HepG2 (cell line): Measurements from ENCODE around the gene STEAP2. TPM values are rescaled to one million over a fixed set of nuclear protein-coding genes. Genes with fewer than 3 reads are reported as not detected.

Experiments used
- ATAC-seq: fragments of 200-7000 bp; cut with Tn5 transposase; 3 replicates; pipeline ENCODE4 v1.9.1; 2020; ENCODE audit warnings: mild to moderate bottlenecking, moderate library complexity
- BruUV-seq: library from RNA; stranded (reverse); fragments of 400-500 nt; replicated peaks from 2 replicates; lab custom pipeline; 2021; lab: Mats Ljungman, UMichigan
- CTCF ChIA-PET: fragments of 300-600 bp; formaldehyde crosslinking; extraction: SDS; loops from one replicate; lab custom pipeline; 2021; ENCODE audit warnings: low total read pairs, inconsistent platforms, low intra/inter-chr PET ratio; lab: Yijun Ruan, JAX
- POLR2A ChIA-PET: fragments of 350-600 bp; sonication (Branson Sonifier 250); formaldehyde crosslinking; loops from one replicate; lab custom pipeline; 2020; ENCODE audit warnings: antibody characterized with exemption, inconsistent platforms; lab: Yijun Ruan, JAX
- DNase-seq: peaks from one replicate; pipeline ENCODE4 v3.0.0-alpha.2; 2015; ENCODE audit warnings: low spot score
- FAIRE-seq: peaks from 3 replicates; lab custom pipeline; 2011; peaks lifted over from hg19 to GRCh38; lab: Jason Lieb, UNC
- H2AFZ ChIP-seq: one replicate; pipeline ENCODE4 v1.6.1; 2011; ENCODE audit warnings: low read length, inconsistent platforms
- H3K27ac ChIP-seq: fragments of 300-600 bp; 3 replicates; pipeline ENCODE4 v1.8.0; 2011; ENCODE audit warnings: mixed run types, mild to moderate bottlenecking, mixed read lengths, low read length, inconsistent platforms; ENCODE audit not compliant: insufficient read depth; ENCODE audit errors: extremely low read length
- H3K27me3 ChIP-seq, 2 experiments: fragments of 200-600 bp in 1 of 2; 2 replicates in 1 of 2; 3 replicates in 1 of 2; pipeline versions ENCODE4 v1.6.0 to v1.8.0; 2011; ENCODE audit warnings: low read length in 2 of 2, mild to moderate bottlenecking in 2 of 2, moderate library complexity in 2 of 2, inconsistent platforms in 1 of 2; ENCODE audit not compliant: insufficient read depth in 2 of 2, control insufficient read depth in 1 of 2
- H3K36me3 ChIP-seq, 2 experiments: fragments of 200-600 bp in 1 of 2; replicated peaks in 1 of 2; 2 replicates in 1 of 2; 3 replicates in 1 of 2; pipeline versions ENCODE4 v1.5.1 to v1.8.0; 2011; ENCODE audit warnings: low read length in 2 of 2, inconsistent platforms in 1 of 2; ENCODE audit not compliant: insufficient read depth in 2 of 2, control insufficient read depth in 1 of 2
- H3K4me1 ChIP-seq: 2 replicates; pipeline ENCODE4 v1.5.1; 2012; ENCODE audit warnings: low read length, inconsistent platforms; ENCODE audit not compliant: insufficient read depth
- H3K4me2 ChIP-seq: 2 replicates; pipeline ENCODE4 v1.6.0; 2011; ENCODE audit warnings: low read depth, low read length, inconsistent platforms
- H3K4me3 ChIP-seq, 3 experiments: fragments of 200-600 bp in 1 of 3; sonication (generic), shearing (Covaris generic) in 1 of 3; replicated peaks in 1 of 3; 2 replicates each; pipeline ENCODE4 v1.5.1; 2011 to 2016; ENCODE audit warnings: low read length in 3 of 3, inconsistent platforms in 2 of 3, low read depth in 2 of 3, mild to moderate bottlenecking in 2 of 3, control low read depth in 1 of 3, mixed read lengths in 1 of 3; ENCODE audit not compliant: insufficient read depth in 1 of 3
- H3K79me2 ChIP-seq: one replicate; pipeline ENCODE4 v1.6.1; 2011; ENCODE audit warnings: low read length, inconsistent platforms; ENCODE audit not compliant: insufficient read depth
- H3K9ac ChIP-seq: 2 replicates; pipeline ENCODE4 v1.6.0; 2011; ENCODE audit warnings: mild to moderate bottlenecking, low read depth, low read length, inconsistent platforms; ENCODE audit not compliant: insufficient read depth
- H3K9me3 ChIP-seq: 2 replicates; pipeline ENCODE4 v1.5.1; 2012; ENCODE audit warnings: mild to moderate bottlenecking, low read length
- H4K20me1 ChIP-seq: 2 replicates; pipeline ENCODE4 v1.6.0; 2011; ENCODE audit warnings: inconsistent platforms, mild to moderate bottlenecking, low read length, moderate library complexity; ENCODE audit not compliant: insufficient read depth
- ATF3 ChIP-seq: sonication (generic); formaldehyde crosslinking; IDR thresholded peaks from 2 replicates; pipeline ENCODE4 v1.4.0; 2020; ENCODE audit warnings: missing genetic modification reagents
- BCL6 ChIP-seq: IDR thresholded peaks from 2 replicates; pipeline ENCODE4 v1.6.1; 2016; ENCODE audit warnings: missing genetic modification reagents, missing compliant biosample characterization
- MED13 ChIP-seq: sonication (generic); formaldehyde crosslinking; IDR thresholded peaks from 2 replicates; pipeline ENCODE4 v1.5.0; 2020; ENCODE audit warnings: missing genetic modification reagents
- MNT ChIP-seq: fragments of 450-650 bp; IDR thresholded peaks from 2 replicates; pipeline ENCODE4 v1.6.1; 2016
- ZEB1 ChIP-seq: IDR thresholded peaks from 2 replicates; pipeline ENCODE4 v1.6.1; 2012; ENCODE audit warnings: mild to moderate bottlenecking, low read depth, inconsistent platforms; ENCODE audit not compliant: insufficient replicate concordance
- ZMYM3 ChIP-seq: sonication (generic); formaldehyde crosslinking; IDR thresholded peaks from 2 replicates; pipeline ENCODE4 v1.5.1; 2020; ENCODE audit warnings: mild to moderate bottlenecking, missing genetic modification reagents
- ZNF567 ChIP-seq: sonication (generic); formaldehyde crosslinking; IDR thresholded peaks from 2 replicates; pipeline ENCODE4 v1.8.1; 2023; ENCODE audit warnings: mild to moderate bottlenecking, missing genetic modification reagents, borderline replicate concordance
- WGBS: methylation state at CpG from one replicate; pipeline ENCODE4 v1.1.6; 2017; ENCODE audit warnings: low lambda C conversion rate; 5-methylcytosine and 5-hydroxymethylcytosine counted together
- in situ Hi-C: cut with HindIII; loops from 2 replicates; pipeline ENCODE4 v1.10.0; 2017; ENCODE audit warnings: low pct_unique_long_range_greater_than_20kb; ENCODE audit not compliant: extremely low pct_ligation_motif_present
- intact Hi-C: fragments of 100-400 bp; cut with micrococcal nuclease; formaldehyde crosslinking; loops from one replicate; pipeline ENCODE4 v1.10.0; 2022; ENCODE audit not compliant: unreplicated experiment
- polyA plus RNA-seq, 8 experiments: library from polyadenylated mRNA; depleted of rRNA in 3 of 8; stranded (reverse) in 7 of 8; unstranded in 1 of 8; fragments of >200 nt; fragmentation: Illumina TruSeq in 4 of 8; extraction: Trizol in 4 of 8; gene quantifications; 2 replicates each; pipeline versions ENCODE4 v1.2.1 to v1.2.3, GENCODE V29; 2011 to 2016; ENCODE audit warnings: low read depth in 4 of 8, missing spikeins in 1 of 8, mixed read lengths in 1 of 8; ENCODE audit not compliant: insufficient read depth in 1 of 8
- total RNA-seq, 5 experiments: library from RNA; depleted of rRNA; stranded (reverse); fragments of >200 nt; fragmentation: Illumina TruSeq; extraction: Trizol; gene quantifications; 2 replicates each; pipeline ENCODE4 v1.2.3, GENCODE V29; 2016; ENCODE audit warnings: low read depth in 1 of 5

The STEAP2 gene
- total and polyA plus RNA-seq, 2 of the 13 experiments (the other 11 are each of a cell fraction or from before 2014, with no cell fraction given) = 4.3 to 4.4 TPM

DNA sequence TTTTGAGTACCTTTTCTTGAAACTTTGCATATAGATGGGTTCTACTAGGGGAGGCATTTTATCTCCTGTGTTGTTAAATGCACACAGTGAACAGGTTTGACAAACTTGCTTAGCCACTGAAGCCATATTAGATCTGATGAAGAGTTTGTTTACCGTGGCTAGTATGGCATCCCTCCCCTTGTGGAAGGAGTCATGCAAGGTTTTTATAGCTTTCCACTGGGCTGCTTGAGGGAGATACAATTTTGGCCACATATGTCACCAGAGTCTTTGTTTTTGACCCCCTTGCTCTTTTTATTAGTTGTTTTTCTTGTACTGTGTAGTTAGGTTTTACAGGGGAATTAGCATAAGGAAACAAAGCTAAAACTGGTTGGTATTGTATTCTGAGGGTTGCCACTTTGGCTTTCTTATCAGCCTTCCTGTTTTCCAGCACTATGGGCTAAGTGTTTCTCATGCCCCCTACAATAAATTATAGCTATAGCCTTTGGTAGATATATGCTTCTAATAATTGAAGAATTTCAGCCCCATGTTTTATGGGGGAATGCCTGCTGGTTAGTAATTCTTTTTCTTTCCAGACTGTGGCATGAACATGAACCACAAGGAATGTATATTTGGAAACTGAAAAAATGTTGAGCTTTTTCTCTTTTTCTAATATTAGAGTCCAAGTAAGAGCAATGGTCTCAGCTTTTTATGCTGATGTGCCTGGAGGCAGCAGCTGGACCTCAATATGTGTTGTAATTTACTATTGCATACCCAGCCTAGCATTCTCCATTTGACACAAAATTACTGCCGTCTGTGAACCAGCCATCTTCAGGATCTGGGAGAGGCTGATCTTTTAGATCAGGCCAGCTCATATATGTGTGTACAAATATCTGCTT, 18.4 kb upstream of the STEAP2 start:
- Histone ChIP-seq H3K27me3 (no peaks in the 10 kb centered on the region), H3K4me2 (no peak overlapping the region), H3K36me3 (no peaks in the 10 kb centered on the region), H3K9me3 (peaks cover 23% of the 10 kb centered on the region), H3K9ac (no peak overlapping the region), H3K4me3 (no peak overlapping the region), H3K27ac (no peak overlapping the region), H4K20me1 (no peaks in the 10 kb centered on the region), H3K79me2 (no peaks in the 10 kb centered on the region), H2AFZ (no peak overlapping the region), H3K4me1 (peaks cover 22% of the 10 kb centered on the region)
- ChIA-PET POLR2A (interaction anchor here (2.0 to 5.7 kb wide), 2 partner anchors 15 to 18 kb away, joined by 7 to 31 read pairs; partner anchors contain the start of gene STEAP2), CTCF (no interaction called here)
- WGBS = 0% methylated on average over 2 of the region's 2 CpGs
- intact Hi-C loops = no loop called here
- ATAC-seq (no peak), FAIRE-seq (no peak), DNase-seq (no peak)
- BruUV-seq = no TSS peak
- in situ Hi-C loops = no loop called here
- TF ChIP-seq MED13 (CRISPR knock-in tag) (no peak), BCL6 (CRISPR knock-in tag) (no peak), MNT (no peak), ZEB1 (no peak), ZMYM3 (CRISPR knock-in tag) (no peak), ATF3 (CRISPR knock-in tag) (no peak), ZNF567 (CRISPR knock-in tag) (no peak)
